GM19099 (cell line): ENCODE results near the gene CSTPP1.

Experiments used
- POLR2A ChIP-seq: IDR thresholded peaks from 3 replicates; pipeline ENCODE4 v1.6.1; 2011; ENCODE audit warnings: low read depth; ENCODE audit not compliant: insufficient read length; ENCODE audit errors: extremely low read depth

Gene CSTPP1

GRCh38 chr11:47071341-47071740 lies 134.8 kb downstream of the CSTPP1 start:
- no peak for TF ChIP-seq POLR2A

GRCh38 chr11:47071791-47072261 lies 135.3 kb downstream of the CSTPP1 start:
- no peak for TF ChIP-seq POLR2A

- no peak for TF ChIP-seq POLR2A
Measured at GRCh38 chr11:47078751-47079521, 142.4 kb downstream of the CSTPP1 start.

GRCh38 chr11:47083913-47084312 lies 147.4 kb downstream of the CSTPP1 start:
- TF ChIP-seq POLR2A, result no peak

- TF ChIP-seq POLR2A, result no peak
Measured at GRCh38 chr11:47087801-47088200, 151.2 kb downstream of the CSTPP1 start.

- no peak for TF ChIP-seq POLR2A
Measured at GRCh38 chr11:47093541-47093940, 157.0 kb downstream of the CSTPP1 start.

GRCh38 chr11:47099214-47099917 lies 162.8 kb downstream of the CSTPP1 start:
- TF ChIP-seq POLR2A, result no peak

GRCh38 chr11:47099918-47100315 lies 163.4 kb downstream of the CSTPP1 start:
- TF ChIP-seq POLR2A, result no peak

GRCh38 chr11:47101406-47101805 lies 164.8 kb downstream of the CSTPP1 start:
- TF ChIP-seq POLR2A, result no peak

GRCh38 chr11:47104261-47104950 lies 167.8 kb downstream of the CSTPP1 start:
- TF ChIP-seq POLR2A, result no peak

- no peak for TF ChIP-seq POLR2A
Measured at GRCh38 chr11:47105541-47105940, 169.0 kb downstream of the CSTPP1 start.

- TF ChIP-seq POLR2A, result no peak
Measured at GRCh38 chr11:47105974-47106373, 169.4 kb downstream of the CSTPP1 start.

- no peak for TF ChIP-seq POLR2A
Measured at GRCh38 chr11:47106798-47107411, 170.3 kb downstream of the CSTPP1 start.

GRCh38 chr11:47107744-47108143 lies 171.2 kb downstream of the CSTPP1 start:
- no peak for TF ChIP-seq POLR2A

GRCh38 chr11:47108214-47108613 lies 171.7 kb downstream of the CSTPP1 start:
- TF ChIP-seq POLR2A, result no peak
